Peyer's patch (tissue), 4 donors: ENCODE data around the gene EPM2AIP1. TPM values are rescaled to one million over a fixed set of nuclear protein-coding genes. Genes with fewer than 3 reads are reported as not detected.
A peak's percentile ranks its signal among the peaks of the same experiment; 100 is the strongest.
"Not testable (repeated sequence)": the region's sequence is repeated elsewhere in the genome, so short reads cannot be mapped to it uniquely, and the experiment has no call there.

Experiments
- DNase-seq, 3 donors: peaks; one replicate each; pipeline ENCODE4 v3.0.0-alpha.2; 2017 to 2019
- H3K27ac ChIP-seq, 4 donors: fragments of 200-600 bp; sonication (generic); one replicate each; pipeline ENCODE4 v1.5.1; 2016 to 2019
- H3K27me3 ChIP-seq, 2 donors: fragments of 200-600 bp; sonication (generic); one replicate each; pipeline ENCODE4 v1.5.1; 2019
- H3K36me3 ChIP-seq, 3 donors: fragments of 200-600 bp; sonication (generic); one replicate each; pipeline ENCODE4 v1.5.1; 2016 to 2019
- H3K4me1 ChIP-seq, 4 donors: fragments of 200-600 bp; sonication (generic); one replicate each; pipeline ENCODE4 v1.5.1; 2016 to 2019
- H3K4me3 ChIP-seq, 4 donors: fragments of 200-600 bp; sonication (generic); 1 replicate in 3 of 4; 2 replicates in 1 of 4; pipeline ENCODE4 v1.5.1; 2016 to 2019; ENCODE audit warnings: mild to moderate bottlenecking in 1 of 4
- H3K9me3 ChIP-seq, 4 donors: fragments of 200-600 bp; sonication (generic); one replicate each; pipeline ENCODE4 v1.5.1; 2016 to 2019; ENCODE audit warnings: mild to moderate bottlenecking in 1 of 4
- CTCF ChIP-seq, 6 experiments: fragments of 450-650 bp in 4 of 6; fragments of 200-600 bp in 2 of 6; sonication (generic) in 1 of 6; IDR thresholded peaks; one replicate each; pipeline ENCODE4 v1.5.1; 2017 to 2019; ENCODE audit warnings: antibody characterized with exemption in 6 of 6, mild to moderate bottlenecking in 3 of 6, moderate library complexity in 1 of 6
- POLR2A ChIP-seq, 2 donors: fragments of 450-650 bp; IDR thresholded peaks; one replicate each; pipeline ENCODE4 v1.5.1; 2017; ENCODE audit warnings: antibody characterized with exemption in 2 of 2, mild to moderate bottlenecking in 2 of 2, moderate library complexity in 2 of 2
- total RNA-seq, 4 donors: library from RNA; depleted of rRNA; stranded (reverse); fragments of >200 nt; gene quantifications; one replicate each; pipeline ENCODE4 v1.1.0, GENCODE V29; 2016

The EPM2AIP1 gene
- total RNA-seq = 10 to 100 TPM in 2 of 4 donors, 1 to 10 TPM in 2; 7.5 to 17.4 (median 10.6) TPM

- Histone ChIP-seq H3K27me3 (no peaks in the 10 kb centered on the region), H3K4me1 (peaks cover 0 to 47% (median 18%) of the 10 kb centered on the region in 4 donors), H3K36me3 (peaks cover 0 to 27% (median 0%) of the 10 kb centered on the region in 3 donors), H3K27ac (peak within 1 kb of the TSS; percentile 95 to 100 (median 98)), H3K9me3 (no peaks in the 10 kb centered on the region), H3K4me3 (peak within 1 kb of the TSS; percentile 64 to 81 (median 74))
- TF ChIP-seq POLR2A (IDR thresholded peaks at IDR 0.05) (peak; percentile 67 to 95), CTCF (IDR thresholded peaks at IDR 0.05) (peak in 4 of 6 experiments; percentile 23 to 54 (median 50))
- DNase-seq = peak in 1 of 3 donors; percentile 94
Measured at GRCh38 chr3:36992806-36993325, at the start of gene EPM2AIP1. EPM2AIP1 (minus strand) TSS chr3:36993131; CDS start chr3:36993077, 54 bp downstream.

- not testable (repeated sequence) for DNase-seq, H3K27ac ChIP-seq, H3K27me3 ChIP-seq, H3K4me3 ChIP-seq, H3K9me3 ChIP-seq, H3K4me1 ChIP-seq
- peaks cover 0 to 48% (median 0%) of the 10 kb centered on the region in 3 donors for H3K36me3 ChIP-seq
Measured at GRCh38 chr3:37042712-37043111, 49.8 kb upstream of the EPM2AIP1 start.

GRCh38 chr3:37041546-37042195, 48.7 kb upstream of the EPM2AIP1 start:
- no peaks in the 10 kb centered on the region for H3K27me3 ChIP-seq
- H3K4me3 ChIP-seq = no peak overlapping the region
- no peak overlapping the region for H3K27ac ChIP-seq
- DNase-seq = no peak
- TF ChIP-seq CTCF (IDR thresholded peaks at IDR 0.05) (no peak), POLR2A (IDR thresholded peaks at IDR 0.05) (no peak)
- no peaks in the 10 kb centered on the region for H3K9me3 ChIP-seq
- no peaks in the 10 kb centered on the region for H3K4me1 ChIP-seq
- H3K36me3 ChIP-seq = peaks cover 0 to 38% (median 0%) of the 10 kb centered on the region in 3 donors

- H3K4me3 ChIP-seq = no peak overlapping the region
- no peak for DNase-seq
- no peaks in the 10 kb centered on the region for H3K4me1 ChIP-seq
- H3K9me3 ChIP-seq = no peaks in the 10 kb centered on the region
- TF ChIP-seq POLR2A (IDR thresholded peaks at IDR 0.05) = no peak
- TF ChIP-seq CTCF (IDR thresholded peaks at IDR 0.05) = no peak
- no peak overlapping the region for H3K27ac ChIP-seq
- H3K36me3 ChIP-seq = peaks cover 0 to 40% (median 0%) of the 10 kb centered on the region in 3 donors
- H3K27me3 ChIP-seq = no peaks in the 10 kb centered on the region
Measured at GRCh38 chr3:37040231-37040630, 47.3 kb upstream of the EPM2AIP1 start.

- no peaks in the 10 kb centered on the region for H3K9me3 ChIP-seq
- H3K36me3 ChIP-seq = peaks cover 0 to 41% (median 0%) of the 10 kb centered on the region in 3 donors
- H3K27me3 ChIP-seq = no peaks in the 10 kb centered on the region
- DNase-seq = no peak
- H3K4me3 ChIP-seq = no peak overlapping the region
- H3K27ac ChIP-seq = no peak overlapping the region
- TF ChIP-seq POLR2A (IDR thresholded peaks at IDR 0.05) (no peak), CTCF (IDR thresholded peaks at IDR 0.05) (no peak)
- no peaks in the 10 kb centered on the region for H3K4me1 ChIP-seq
Measured at GRCh38 chr3:37039161-37039846, 46.4 kb upstream of the EPM2AIP1 start.

- Histone ChIP-seq H3K27me3 (no peaks in the 10 kb centered on the region), H3K27ac (no peak overlapping the region), H3K9me3 (no peaks in the 10 kb centered on the region), H3K36me3 (peaks cover 0 to 40% (median 0%) of the 10 kb centered on the region in 3 donors), H3K4me3 (no peak overlapping the region), H3K4me1 (no peaks in the 10 kb centered on the region)
- TF ChIP-seq POLR2A (IDR thresholded peaks at IDR 0.05) (no peak), CTCF (IDR thresholded peaks at IDR 0.05) (no peak)
- DNase-seq = no peak
Measured at GRCh38 chr3:37037352-37037751, 44.4 kb upstream of the EPM2AIP1 start.
